ENCODE data around the gene SVBP. TPM values are rescaled to one million over a fixed set of nuclear protein-coding genes. Genes with fewer than 3 reads are reported as not detected.

The SVBP gene
- total RNA-seq, 1 experiment from 2014 or later: 18.6 TPM

DNA sequence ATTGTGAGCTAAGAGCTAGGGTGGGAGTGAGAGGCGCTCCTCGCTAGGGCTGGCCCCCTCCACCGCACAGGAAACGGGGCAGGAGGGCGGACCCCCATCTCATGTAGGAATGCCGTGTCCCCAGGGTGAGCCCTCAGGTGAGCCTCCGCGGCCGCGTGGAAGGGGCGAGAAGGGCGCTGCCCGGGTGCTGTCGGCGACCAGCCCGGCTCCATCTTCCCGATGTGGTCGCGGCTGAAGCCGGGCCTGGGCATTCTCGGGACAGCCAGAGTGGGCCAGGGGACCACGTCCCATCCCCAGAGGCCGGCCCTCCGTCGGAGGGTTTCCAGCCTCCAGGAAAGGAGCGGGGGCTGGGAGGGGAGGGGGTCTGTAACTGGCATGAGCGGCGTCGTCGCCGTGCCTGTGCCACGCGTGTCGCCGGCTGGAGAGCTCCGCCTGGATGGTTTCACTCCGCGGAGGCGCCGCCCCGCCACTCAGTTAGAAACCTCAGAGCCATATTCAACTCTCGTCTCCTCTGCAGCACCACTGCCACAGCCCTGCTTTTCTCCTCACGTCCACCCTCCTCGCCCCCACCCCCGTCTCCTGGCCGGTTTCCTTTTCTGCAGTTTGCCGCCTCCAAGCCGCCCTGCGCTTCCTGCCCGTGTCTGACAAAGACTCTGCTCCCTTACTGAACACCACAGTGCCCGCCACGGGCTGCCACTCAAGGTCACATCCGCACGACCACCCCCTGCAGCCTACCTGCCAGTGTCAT, 32.1 kb downstream of the SVBP start, which contains the start of gene TMEM269:
Gene TMEM269 (plus strand): TSS at position 46 of the 748 bp plus-strand sequence. CDS start 4,903 bp downstream, outside the sequence.
- H3K27me3 Mint-ChIP-seq (ENCODE audit: insufficient read depth, unreplicated experiment): no peaks in the 10 kb centered on the region
- H3K4me3 ChIP-seq (ENCODE audit: low read depth, low read length): no peak within 1 kb of the TSS
- H3K9me3 Mint-ChIP-seq (ENCODE audit: unreplicated experiment): no peaks in the 10 kb centered on the region
- H3K4me1 ChIP-seq: no peaks in the 10 kb centered on the region
- ChIA-PET CTCF (no interaction called here), POLR2A (no interaction called here)
- no peaks in the 10 kb centered on the region for H3K4me1 Mint-ChIP-seq (ENCODE audit: low read depth, unreplicated experiment)
- no peaks in the 10 kb centered on the region for H3K27me3 ChIP-seq (replicated peaks; ENCODE audit: control insufficient read depth, insufficient read depth, low read length)
- no TSS peak for BruUV-seq (replicated peaks)
- H3K36me3 Mint-ChIP-seq (ENCODE audit: insufficient read depth, unreplicated experiment): peaks cover 24% of the 10 kb centered on the region
- no peak within 1 kb of the TSS for H3K4me3 Mint-ChIP-seq (ENCODE audit: unreplicated experiment)
- intact Hi-C loops (cut with micrococcal nuclease; ENCODE audit: unreplicated experiment): no loop called here
- no peaks in the 10 kb centered on the region for H3K9me3 ChIP-seq
- H3K27ac Mint-ChIP-seq (ENCODE audit: unreplicated experiment): no peak within 1 kb of the TSS
- TF ChIP-seq, protein P1, sequence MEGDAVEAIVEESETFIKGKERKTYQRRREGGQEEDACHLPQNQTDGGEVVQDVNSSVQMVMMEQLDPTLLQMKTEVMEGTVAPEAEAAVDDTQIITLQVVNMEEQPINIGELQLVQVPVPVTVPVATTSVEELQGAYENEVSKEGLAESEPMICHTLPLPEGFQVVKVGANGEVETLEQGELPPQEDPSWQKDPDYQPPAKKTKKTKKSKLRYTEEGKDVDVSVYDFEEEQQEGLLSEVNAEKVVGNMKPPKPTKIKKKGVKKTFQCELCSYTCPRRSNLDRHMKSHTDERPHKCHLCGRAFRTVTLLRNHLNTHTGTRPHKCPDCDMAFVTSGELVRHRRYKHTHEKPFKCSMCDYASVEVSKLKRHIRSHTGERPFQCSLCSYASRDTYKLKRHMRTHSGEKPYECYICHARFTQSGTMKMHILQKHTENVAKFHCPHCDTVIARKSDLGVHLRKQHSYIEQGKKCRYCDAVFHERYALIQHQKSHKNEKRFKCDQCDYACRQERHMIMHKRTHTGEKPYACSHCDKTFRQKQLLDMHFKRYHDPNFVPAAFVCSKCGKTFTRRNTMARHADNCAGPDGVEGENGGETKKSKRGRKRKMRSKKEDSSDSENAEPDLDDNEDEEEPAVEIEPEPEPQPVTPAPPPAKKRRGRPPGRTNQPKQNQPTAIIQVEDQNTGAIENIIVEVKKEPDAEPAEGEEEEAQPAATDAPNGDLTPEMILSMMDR (IDR thresholded peaks at IDR 0.05; ENCODE audit: insufficient read depth in 1 of 2, low read depth in 1 of 2, low read length in 1 of 2, severe bottlenecking in 1 of 2, unreplicated experiment in 1 of 2): no peak
- no peaks in the 10 kb centered on the region for H3K36me3 ChIP-seq (ENCODE audit: control insufficient read depth, insufficient read depth, low read length)
- no peak for DNase-seq

DNA sequence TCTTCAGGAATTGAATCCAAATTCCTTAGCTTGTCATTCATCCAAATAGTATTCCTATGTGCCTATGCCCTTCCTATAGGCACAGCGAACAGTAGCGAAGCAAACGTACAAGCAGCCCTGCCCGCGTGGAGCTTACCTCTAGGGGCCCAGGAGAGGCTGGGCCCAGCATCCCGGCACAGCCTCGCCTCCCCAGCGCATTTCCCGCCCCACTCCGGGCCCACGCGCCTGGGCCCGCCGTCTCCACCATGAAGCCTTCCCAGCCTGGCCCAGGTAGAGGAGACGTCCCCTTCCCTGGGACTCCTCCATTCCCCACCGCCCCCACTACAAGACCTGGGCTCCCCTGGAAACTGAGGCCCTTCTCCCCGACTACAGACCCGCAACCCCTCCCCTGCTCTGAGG, 32.7 kb downstream of the SVBP start:
- peaks cover 24% of the 10 kb centered on the region for H3K36me3 Mint-ChIP-seq (ENCODE audit: insufficient read depth, unreplicated experiment)

DNA sequence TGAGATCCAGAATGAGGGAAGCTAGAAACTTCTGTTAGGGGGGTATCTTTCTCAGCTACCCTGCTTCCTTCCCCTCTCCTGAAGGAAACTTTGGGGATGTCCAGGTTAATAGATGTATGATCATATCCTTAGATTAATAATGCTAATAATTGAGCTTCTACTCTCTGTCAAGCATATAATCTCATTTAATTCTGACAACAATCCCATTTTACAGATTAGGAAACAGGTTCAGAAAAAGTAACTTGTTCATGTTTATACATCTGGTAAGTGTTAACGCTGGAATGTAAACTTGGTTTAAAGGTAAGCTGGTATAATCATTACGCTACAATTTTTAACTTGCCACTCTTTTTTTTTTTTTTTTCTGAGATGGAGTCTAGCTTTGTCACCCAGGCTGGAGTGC, 34.1 kb downstream of the SVBP start:
- no peak for DNase-seq
- TF ChIP-seq, protein P1 (IDR thresholded peaks at IDR 0.05; ENCODE audit: insufficient read depth in 1 of 2, low read depth in 1 of 2, low read length in 1 of 2, severe bottlenecking in 1 of 2, unreplicated experiment in 1 of 2): no peak
- intact Hi-C loops (cut with micrococcal nuclease; ENCODE audit: unreplicated experiment): no loop called here
- H3K4me1 Mint-ChIP-seq (ENCODE audit: low read depth, unreplicated experiment): no peaks in the 10 kb centered on the region
- H3K27me3 Mint-ChIP-seq (ENCODE audit: insufficient read depth, unreplicated experiment): no peaks in the 10 kb centered on the region
- Histone ChIP-seq H3K36me3 (ENCODE audit: control insufficient read depth, insufficient read depth, low read length) (no peaks in the 10 kb centered on the region), H3K4me3 (ENCODE audit: low read depth, low read length) (no peak overlapping the region), H3K4me1 (no peaks in the 10 kb centered on the region), H3K9me3 (no peaks in the 10 kb centered on the region), H3K27me3 (replicated peaks; ENCODE audit: control insufficient read depth, insufficient read depth, low read length) (no peaks in the 10 kb centered on the region)
- ChIA-PET POLR2A (no interaction called here), CTCF (interaction anchor here (1.0 kb wide), 1 partner anchor 24 kb away, joined by 3 read pairs; no protein-coding TSS in a partner anchor)
- H3K9me3 Mint-ChIP-seq (ENCODE audit: unreplicated experiment): no peaks in the 10 kb centered on the region
- no peak overlapping the region for H3K4me3 Mint-ChIP-seq (ENCODE audit: unreplicated experiment)
- peaks cover 33% of the 10 kb centered on the region for H3K36me3 Mint-ChIP-seq (ENCODE audit: insufficient read depth, unreplicated experiment)
- H3K27ac Mint-ChIP-seq (ENCODE audit: unreplicated experiment): no peak overlapping the region
- BruUV-seq (replicated peaks): no TSS peak

More for the DNA sequence above, 32.7 kb downstream of the SVBP start:
- H3K4me3 ChIP-seq (ENCODE audit: low read depth, low read length): no peak overlapping the region
- no peak for DNase-seq
- H3K4me3 Mint-ChIP-seq (ENCODE audit: unreplicated experiment): no peak overlapping the region
- H3K4me1 ChIP-seq: no peaks in the 10 kb centered on the region
- no peaks in the 10 kb centered on the region for H3K9me3 ChIP-seq
- H3K27me3 ChIP-seq (replicated peaks; ENCODE audit: control insufficient read depth, insufficient read depth, low read length): no peaks in the 10 kb centered on the region
- H3K9me3 Mint-ChIP-seq (ENCODE audit: unreplicated experiment): no peaks in the 10 kb centered on the region
- TF ChIP-seq, protein P1 (IDR thresholded peaks at IDR 0.05; ENCODE audit: insufficient read depth in 1 of 2, low read depth in 1 of 2, low read length in 1 of 2, severe bottlenecking in 1 of 2, unreplicated experiment in 1 of 2): no peak
- ChIA-PET POLR2A (no interaction called here), CTCF (no interaction called here)
- no peak overlapping the region for H3K27ac Mint-ChIP-seq (ENCODE audit: unreplicated experiment)
- H3K4me1 Mint-ChIP-seq (ENCODE audit: low read depth, unreplicated experiment): no peaks in the 10 kb centered on the region
- intact Hi-C loops (cut with micrococcal nuclease; ENCODE audit: unreplicated experiment): no loop called here
- BruUV-seq (replicated peaks): no TSS peak
- no peaks in the 10 kb centered on the region for H3K36me3 ChIP-seq (ENCODE audit: control insufficient read depth, insufficient read depth, low read length)
- H3K27me3 Mint-ChIP-seq (ENCODE audit: insufficient read depth, unreplicated experiment): no peaks in the 10 kb centered on the region
